VCaP (cell line): ENCODE results near the gene OR2T11.

Experiments used
- H3K27ac ChIP-seq: fragments of 450-650 bp; 2 replicates; pipeline ENCODE4 v1.5.1; 2017
- CTCF ChIP-seq: fragments of 450-650 bp; conservative IDR thresholded peaks from 2 replicates; pipeline ENCODE4 v1.5.1; 2017; ENCODE audit warnings: mild to moderate bottlenecking, moderate library complexity

Gene OR2T11

DNA sequence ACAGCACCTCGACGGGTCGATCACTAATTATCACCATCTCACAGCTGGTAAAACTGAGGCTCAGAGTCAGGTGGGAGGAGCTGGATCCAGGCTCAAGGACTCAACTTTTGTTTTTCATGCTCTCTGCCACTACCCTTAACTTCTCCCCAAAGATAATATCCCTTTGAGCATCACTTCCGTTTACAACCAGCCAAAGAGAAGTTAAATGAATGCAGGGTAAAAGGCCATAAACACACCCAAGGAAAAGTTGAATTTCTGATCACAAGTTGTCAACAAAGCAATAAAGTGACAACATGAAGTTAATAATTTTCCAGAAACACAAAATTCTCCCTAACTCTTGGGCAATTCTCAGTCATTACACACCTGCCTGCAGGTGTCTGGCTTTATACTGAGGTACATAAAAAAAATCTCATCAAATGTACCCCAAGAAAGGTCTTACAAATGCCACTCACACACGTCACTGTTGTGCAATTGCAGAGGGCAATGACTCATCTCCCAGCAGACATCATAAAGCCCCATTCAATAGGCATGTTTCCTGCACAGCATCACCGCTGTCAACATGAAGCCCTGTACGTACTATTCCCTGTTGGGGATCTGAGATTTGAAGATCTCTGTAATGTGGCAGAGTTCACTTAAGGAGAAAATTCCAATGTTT, 3.4 kb downstream of the OR2T11 start:
- no peak for TF ChIP-seq CTCF
- no peak overlapping the region for H3K27ac ChIP-seq

DNA sequence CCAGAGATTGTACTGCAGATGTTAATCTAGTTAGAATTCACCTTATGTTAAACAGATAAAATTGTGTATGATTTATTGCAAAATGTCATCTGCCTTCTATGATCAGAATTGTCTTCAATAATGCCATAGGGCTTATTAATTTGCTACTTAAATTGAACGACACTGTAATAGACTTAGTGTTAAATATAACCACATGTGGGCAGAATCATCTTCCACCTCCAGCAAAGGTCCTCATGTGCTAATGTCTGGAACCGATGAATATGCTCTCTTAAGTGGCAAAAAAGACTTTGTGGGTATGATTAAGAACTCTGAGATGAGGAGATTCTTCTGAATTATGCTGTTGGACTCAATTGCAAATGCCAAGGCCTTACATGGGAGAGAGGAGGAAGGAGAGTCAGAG, 4.3 kb downstream of the OR2T11 start:
- H3K27ac ChIP-seq = no peak overlapping the region
- no peak for TF ChIP-seq CTCF

DNA sequence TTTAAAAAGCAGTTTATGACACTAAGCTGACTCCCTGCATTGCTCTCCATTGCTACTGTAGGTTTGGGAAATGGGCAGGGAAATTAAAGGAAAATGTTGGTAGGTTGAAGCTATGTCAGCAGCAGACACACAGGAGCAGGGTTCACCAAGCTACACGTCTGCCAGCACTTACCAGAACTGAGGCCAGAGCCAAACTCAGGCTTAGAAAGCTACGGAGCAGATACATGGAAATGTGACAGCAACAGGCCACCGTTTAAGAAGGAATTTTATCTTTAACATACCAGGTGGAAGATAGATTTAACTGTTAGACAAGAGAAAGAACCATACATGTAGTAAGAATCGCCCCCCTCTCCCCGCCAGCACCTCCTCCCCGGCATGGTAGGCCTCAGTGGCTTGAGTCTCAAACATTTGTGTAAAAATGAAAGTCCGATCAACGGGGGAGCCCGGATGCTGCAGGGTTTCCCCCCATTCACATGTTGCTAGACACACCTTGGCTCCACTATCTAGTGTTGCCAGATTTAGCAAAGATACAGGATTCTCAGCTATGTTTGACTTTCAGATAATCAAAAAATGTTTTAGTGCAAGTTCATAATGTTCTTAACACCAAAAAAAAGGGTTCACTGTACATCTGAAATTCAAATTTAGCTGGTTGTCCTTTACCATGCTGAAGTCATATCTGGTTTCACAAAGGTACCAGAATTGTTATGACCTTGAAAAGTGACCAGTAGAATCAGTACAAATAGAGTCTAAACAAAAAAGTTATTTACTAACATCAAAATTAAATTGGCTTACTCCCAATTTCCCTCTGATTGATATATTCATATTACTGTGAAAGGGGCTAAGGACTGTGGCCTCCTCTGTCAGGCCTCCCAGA, 6.7 kb downstream of the OR2T11 start:
- no peak overlapping the region for H3K27ac ChIP-seq
- TF ChIP-seq CTCF = no peak

- TF ChIP-seq CTCF = no peak
- H3K27ac ChIP-seq = no peak overlapping the region
These were observed 8.9 kb downstream of the OR2T11 start for GRCh38 chr1:248625971-248626370.

DNA sequence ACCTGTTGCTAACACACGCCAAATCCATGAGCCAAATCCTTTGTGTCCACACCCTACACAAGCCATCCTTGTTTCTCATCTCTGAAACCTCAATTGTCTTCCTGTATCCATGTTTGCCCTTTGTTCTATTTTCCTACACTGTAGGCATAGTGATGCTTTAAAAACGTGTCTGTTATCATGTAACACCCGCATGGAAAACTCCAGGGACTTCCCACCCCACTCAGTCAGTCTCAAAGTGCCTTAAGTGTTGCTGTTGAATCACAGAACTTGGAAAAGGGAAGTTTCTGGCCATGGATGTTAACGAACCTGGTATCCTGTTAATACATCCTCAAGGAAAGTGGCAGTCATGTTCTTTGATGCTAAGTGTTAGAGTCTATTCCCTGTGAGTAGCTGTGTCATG, 9.7 kb downstream of the OR2T11 start:
- no peak for TF ChIP-seq CTCF
- no peak overlapping the region for H3K27ac ChIP-seq

DNA sequence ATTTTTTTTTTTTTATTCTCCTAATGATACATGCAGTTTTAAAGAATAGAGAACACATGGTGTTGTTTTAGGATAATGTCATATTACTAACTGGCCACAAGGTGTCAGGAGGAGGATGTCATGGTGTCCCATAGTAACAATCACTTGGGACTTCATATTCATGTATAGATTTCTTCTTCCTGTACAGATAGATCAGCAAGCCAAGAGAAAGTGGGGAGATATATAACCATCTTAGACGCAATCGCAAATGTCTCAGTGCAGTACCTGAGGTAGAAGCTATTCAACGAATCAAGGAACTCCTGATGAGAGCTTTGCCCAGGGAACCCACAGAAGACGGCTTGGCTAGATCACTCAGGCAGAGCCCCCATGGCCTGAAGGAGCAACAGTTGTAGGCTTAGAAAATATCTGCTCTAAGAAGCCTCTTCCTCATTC, 12.3 kb downstream of the OR2T11 start:
- H3K27ac ChIP-seq = no peak overlapping the region
- TF ChIP-seq CTCF = peak; percentile 79

GRCh38 chr1:248621770-248622169, 13.1 kb downstream of the OR2T11 start:
- TF ChIP-seq CTCF = no peak
- H3K27ac ChIP-seq = no peak overlapping the region
